Liver (tissue), 9 donors: Measurements from ENCODE around the gene PROB1. TPM values are rescaled to one million over a fixed set of nuclear protein-coding genes. Genes with fewer than 3 reads are reported as not detected.

Experiments used
- DNase-seq: peaks from one replicate; pipeline ENCODE4 v3.0.0-alpha.2; 2017; ENCODE audit warnings: low spot score
- H3K27ac ChIP-seq, 2 donors: one replicate each; pipeline ENCODE4 v1.7.0; 2013; ENCODE audit warnings: inconsistent platforms in 2 of 2, low read length in 2 of 2, control low read depth in 1 of 2, low read depth in 1 of 2, mild to moderate bottlenecking in 1 of 2
- H3K27me3 ChIP-seq, 4 donors: one replicate each; pipeline versions ENCODE4 v1.6.1 to v1.7.0; 2013; ENCODE audit warnings: low read length in 3 of 4, inconsistent platforms in 1 of 4, mild to moderate bottlenecking in 1 of 4, moderate library complexity in 1 of 4; ENCODE audit not compliant: control insufficient read depth in 4 of 4, insufficient read depth in 4 of 4
- H3K36me3 ChIP-seq, 4 donors: one replicate each; pipeline versions ENCODE4 v1.6.1 to v1.7.0; 2013; ENCODE audit warnings: low read length in 3 of 4, mild to moderate bottlenecking in 3 of 4, low read depth in 1 of 4, moderate library complexity in 1 of 4; ENCODE audit not compliant: control insufficient read depth in 4 of 4, insufficient read depth in 3 of 4
- H3K4me1 ChIP-seq, 4 donors: one replicate each; pipeline versions ENCODE4 v1.6.1 to v1.7.0; 2013; ENCODE audit warnings: low read length in 3 of 4, mild to moderate bottlenecking in 3 of 4, moderate library complexity in 1 of 4; ENCODE audit not compliant: control insufficient read depth in 4 of 4, insufficient read depth in 4 of 4
- H3K4me3 ChIP-seq, 3 donors: one replicate each; pipeline versions ENCODE4 v1.6.1 to v1.7.0; 2013; ENCODE audit warnings: low read length in 3 of 3, control low read depth in 1 of 3, low read depth in 1 of 3, mild to moderate bottlenecking in 1 of 3
- H3K9ac ChIP-seq, 2 donors: one replicate each; pipeline ENCODE4 v1.7.0; 2013; ENCODE audit warnings: low read length in 2 of 2, mild to moderate bottlenecking in 2 of 2, moderate library complexity in 2 of 2, control low read depth in 1 of 2, low read depth in 1 of 2
- H3K9me3 ChIP-seq, 4 donors: one replicate each; pipeline versions ENCODE4 v1.6.1 to v1.7.0; 2013; ENCODE audit warnings: low read length in 3 of 4; ENCODE audit not compliant: control insufficient read depth in 4 of 4
- EGR1 ChIP-seq, 2 donors: IDR thresholded peaks; 2 replicates each; pipeline ENCODE4 v1.6.1; 2016 to 2018; ENCODE audit warnings: antibody characterized with exemption in 2 of 2, low read depth in 2 of 2
- FOXA2 ChIP-seq: IDR thresholded peaks from 2 replicates; pipeline ENCODE4 v1.6.1; 2016; ENCODE audit warnings: antibody characterized with exemption
- GABPA ChIP-seq, 2 donors: IDR thresholded peaks in 1 of 2; conservative IDR thresholded peaks in 1 of 2; 2 replicates each; pipeline ENCODE4 v1.6.1; 2016; ENCODE audit warnings: antibody characterized with exemption in 2 of 2, mild to moderate bottlenecking in 1 of 2, moderate library complexity in 1 of 2
- HNF4G ChIP-seq: IDR thresholded peaks from 2 replicates; pipeline ENCODE4 v1.6.1; 2016; ENCODE audit warnings: antibody characterized with exemption
- JUND ChIP-seq, 2 donors: IDR thresholded peaks; 2 replicates each; pipeline ENCODE4 v1.6.1; 2016; ENCODE audit warnings: antibody characterized with exemption in 2 of 2
- NR2F2 ChIP-seq: IDR thresholded peaks from 2 replicates; pipeline ENCODE4 v1.6.1; 2016; ENCODE audit warnings: antibody characterized with exemption
- RAD21 ChIP-seq, 2 donors: IDR thresholded peaks; 2 replicates each; pipeline ENCODE4 v1.6.1; 2016; ENCODE audit warnings: antibody characterized with exemption in 2 of 2, mild to moderate bottlenecking in 2 of 2
- RXRA ChIP-seq, 2 donors: IDR thresholded peaks; 2 replicates each; pipeline ENCODE4 v1.6.1; 2017 to 2018; ENCODE audit warnings: antibody characterized with exemption in 2 of 2, mild to moderate bottlenecking in 1 of 2
- SP1 ChIP-seq: IDR thresholded peaks from 2 replicates; pipeline ENCODE4 v1.6.1; 2018; ENCODE audit warnings: antibody characterized with exemption, mild to moderate bottlenecking
- TAF1 ChIP-seq: conservative IDR thresholded peaks from 2 replicates; pipeline ENCODE4 v1.6.1; 2016; ENCODE audit warnings: antibody characterized with exemption, mild to moderate bottlenecking
- WGBS: extraction: QIAGEN DNeasy Blood & Tissue Kit; methylation state at CpG from one replicate; pipeline ENCODE4 v1.1.7; 2013; 5-methylcytosine and 5-hydroxymethylcytosine counted together
- polyA plus RNA-seq, 2 donors: library from polyadenylated mRNA; stranded (reverse) in 1 of 2; unstranded in 1 of 2; fragments of 200-250 nt in 1 of 2; fragments of >200 nt in 1 of 2; fragmentation: Nextera tagmentation in 1 of 2; extraction: Ambion mirVana in 1 of 2; gene quantifications; one replicate each; pipeline versions ENCODE4 v1.2.1 to v1.2.3, GENCODE V29; 2013 to 2015
- total RNA-seq, 2 donors: library from RNA; depleted of rRNA; stranded (reverse); fragments of >200 nt; gene quantifications; one replicate each; pipeline ENCODE4 v1.2.3, GENCODE V29; 2014
- TF ChIP-seq, protein P1 (sequence below): IDR thresholded peaks from 2 replicates; pipeline ENCODE4 v1.6.1; 2016; ENCODE audit warnings: antibody characterized with exemption
- TF ChIP-seq, protein P2 (sequence below): fragments of 150-350 bp; IDR thresholded peaks from 2 replicates; pipeline ENCODE4 v1.5.1; 2017; ENCODE audit warnings: improper control_type of control experiment, low read depth, low read length; ENCODE audit not compliant: missing input control
- TF ChIP-seq, protein P3 (sequence below): IDR thresholded peaks from 2 replicates; pipeline ENCODE4 v1.6.1; 2016; ENCODE audit warnings: antibody characterized with exemption
- TF ChIP-seq, protein P4 (sequence below): IDR thresholded peaks from 2 replicates; pipeline ENCODE4 v1.6.1; 2016; ENCODE audit warnings: antibody characterized with exemption
- TF ChIP-seq, protein P5 (sequence below): IDR thresholded peaks from 2 replicates; pipeline ENCODE4 v1.6.1; 2016; ENCODE audit warnings: antibody characterized with exemption, mild to moderate bottlenecking
- donor health status: healthy.
- donor health status: healthy.
- donor health status: healthy.
- donor health status: healthy.
- donor health status: healthy.

Gene PROB1
- total and polyA plus RNA-seq, 4 donors: 0.04 to 0.67 (median 0.34) TPM

DNA sequence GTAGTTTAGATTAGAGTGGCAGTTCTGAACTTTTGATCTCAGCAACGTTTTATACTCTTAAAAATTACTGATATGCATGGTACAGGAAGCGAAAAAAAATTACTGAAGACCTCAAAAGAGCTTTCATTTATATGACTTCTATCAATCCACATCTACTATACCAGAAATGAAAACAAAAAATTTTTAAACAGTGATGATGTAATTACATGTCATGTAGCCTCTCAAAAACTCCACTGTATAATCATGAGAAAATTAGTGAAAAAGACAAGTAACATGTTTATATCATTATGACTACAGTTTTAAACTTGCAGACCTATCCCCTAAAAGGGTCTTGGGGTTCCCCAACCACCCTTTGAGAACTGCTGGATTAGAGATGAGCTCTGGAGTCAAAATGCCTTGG lies 35.1 kb upstream of the PROB1 start (continued):
- TF ChIP-seq, protein P1, sequence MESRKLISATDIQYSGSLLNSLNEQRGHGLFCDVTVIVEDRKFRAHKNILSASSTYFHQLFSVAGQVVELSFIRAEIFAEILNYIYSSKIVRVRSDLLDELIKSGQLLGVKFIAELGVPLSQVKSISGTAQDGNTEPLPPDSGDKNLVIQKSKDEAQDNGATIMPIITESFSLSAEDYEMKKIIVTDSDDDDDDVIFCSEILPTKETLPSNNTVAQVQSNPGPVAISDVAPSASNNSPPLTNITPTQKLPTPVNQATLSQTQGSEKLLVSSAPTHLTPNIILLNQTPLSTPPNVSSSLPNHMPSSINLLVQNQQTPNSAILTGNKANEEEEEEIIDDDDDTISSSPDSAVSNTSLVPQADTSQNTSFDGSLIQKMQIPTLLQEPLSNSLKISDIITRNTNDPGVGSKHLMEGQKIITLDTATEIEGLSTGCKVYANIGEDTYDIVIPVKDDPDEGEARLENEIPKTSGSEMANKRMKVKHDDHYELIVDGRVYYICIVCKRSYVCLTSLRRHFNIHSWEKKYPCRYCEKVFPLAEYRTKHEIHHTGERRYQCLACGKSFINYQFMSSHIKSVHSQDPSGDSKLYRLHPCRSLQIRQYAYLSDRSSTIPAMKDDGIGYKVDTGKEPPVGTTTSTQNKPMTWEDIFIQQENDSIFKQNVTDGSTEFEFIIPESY: no peak

DNA sequence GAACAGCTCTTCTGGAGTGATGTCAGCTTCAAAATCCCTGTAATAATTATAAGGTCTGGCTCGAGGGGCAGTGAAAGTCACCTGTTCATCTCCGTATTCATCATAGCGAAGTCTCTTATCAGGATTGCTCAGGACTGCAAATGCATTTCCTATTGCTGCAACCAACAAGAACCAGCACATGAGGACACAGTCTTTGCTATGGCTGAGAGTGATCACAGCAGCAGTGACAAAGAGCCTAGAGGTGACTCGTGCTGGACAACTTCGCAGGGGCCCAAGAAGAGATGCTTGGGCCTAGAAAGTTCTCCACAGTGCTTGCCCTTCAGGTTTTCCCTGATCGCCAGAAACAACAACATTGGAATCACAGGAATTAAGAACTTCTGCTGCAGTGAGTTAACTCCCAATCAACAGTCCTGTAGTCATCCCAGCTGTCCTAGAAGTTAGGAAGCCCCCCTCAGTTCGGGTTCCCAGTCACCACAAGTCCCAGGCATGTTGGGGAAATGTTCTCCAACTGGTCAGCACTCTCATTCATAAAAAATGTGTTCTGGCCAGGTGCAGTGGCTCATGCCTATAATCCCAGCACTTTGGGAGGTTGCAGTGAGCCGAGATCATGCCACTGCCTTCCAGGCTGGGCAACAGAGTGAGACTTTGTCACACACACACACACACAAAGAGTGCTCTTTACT lies 31.4 kb upstream of the PROB1 start:
- 81% methylated on average over 8 of the region's 8 CpGs for WGBS
- TF ChIP-seq, protein P2, sequence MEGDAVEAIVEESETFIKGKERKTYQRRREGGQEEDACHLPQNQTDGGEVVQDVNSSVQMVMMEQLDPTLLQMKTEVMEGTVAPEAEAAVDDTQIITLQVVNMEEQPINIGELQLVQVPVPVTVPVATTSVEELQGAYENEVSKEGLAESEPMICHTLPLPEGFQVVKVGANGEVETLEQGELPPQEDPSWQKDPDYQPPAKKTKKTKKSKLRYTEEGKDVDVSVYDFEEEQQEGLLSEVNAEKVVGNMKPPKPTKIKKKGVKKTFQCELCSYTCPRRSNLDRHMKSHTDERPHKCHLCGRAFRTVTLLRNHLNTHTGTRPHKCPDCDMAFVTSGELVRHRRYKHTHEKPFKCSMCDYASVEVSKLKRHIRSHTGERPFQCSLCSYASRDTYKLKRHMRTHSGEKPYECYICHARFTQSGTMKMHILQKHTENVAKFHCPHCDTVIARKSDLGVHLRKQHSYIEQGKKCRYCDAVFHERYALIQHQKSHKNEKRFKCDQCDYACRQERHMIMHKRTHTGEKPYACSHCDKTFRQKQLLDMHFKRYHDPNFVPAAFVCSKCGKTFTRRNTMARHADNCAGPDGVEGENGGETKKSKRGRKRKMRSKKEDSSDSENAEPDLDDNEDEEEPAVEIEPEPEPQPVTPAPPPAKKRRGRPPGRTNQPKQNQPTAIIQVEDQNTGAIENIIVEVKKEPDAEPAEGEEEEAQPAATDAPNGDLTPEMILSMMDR: no peak
- TF ChIP-seq JUND (IDR thresholded peaks at IDR 0.05): no peak
- TF ChIP-seq, protein P3, sequence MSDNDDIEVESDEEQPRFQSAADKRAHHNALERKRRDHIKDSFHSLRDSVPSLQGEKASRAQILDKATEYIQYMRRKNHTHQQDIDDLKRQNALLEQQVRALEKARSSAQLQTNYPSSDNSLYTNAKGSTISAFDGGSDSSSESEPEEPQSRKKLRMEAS: no peak
- no peak for TF ChIP-seq FOXA2
- no peak for TF ChIP-seq RXRA (IDR thresholded peaks at IDR 0.05)
- no peak for TF ChIP-seq GABPA (IDR thresholded peaks at IDR 0.05 in 1 of 2, conservative IDR thresholded peaks at IDR 0.05 in 1 of 2)
- TF ChIP-seq, protein P4, sequence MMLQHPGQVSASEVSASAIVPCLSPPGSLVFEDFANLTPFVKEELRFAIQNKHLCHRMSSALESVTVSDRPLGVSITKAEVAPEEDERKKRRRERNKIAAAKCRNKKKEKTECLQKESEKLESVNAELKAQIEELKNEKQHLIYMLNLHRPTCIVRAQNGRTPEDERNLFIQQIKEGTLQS: no peak
- no peak for TF ChIP-seq SP1
- TF ChIP-seq RAD21 (IDR thresholded peaks at IDR 0.05): no peak
- TF ChIP-seq HNF4G: no peak
- no peak for TF ChIP-seq NR2F2
- TF ChIP-seq, protein P1: no peak
- TF ChIP-seq, protein P5, sequence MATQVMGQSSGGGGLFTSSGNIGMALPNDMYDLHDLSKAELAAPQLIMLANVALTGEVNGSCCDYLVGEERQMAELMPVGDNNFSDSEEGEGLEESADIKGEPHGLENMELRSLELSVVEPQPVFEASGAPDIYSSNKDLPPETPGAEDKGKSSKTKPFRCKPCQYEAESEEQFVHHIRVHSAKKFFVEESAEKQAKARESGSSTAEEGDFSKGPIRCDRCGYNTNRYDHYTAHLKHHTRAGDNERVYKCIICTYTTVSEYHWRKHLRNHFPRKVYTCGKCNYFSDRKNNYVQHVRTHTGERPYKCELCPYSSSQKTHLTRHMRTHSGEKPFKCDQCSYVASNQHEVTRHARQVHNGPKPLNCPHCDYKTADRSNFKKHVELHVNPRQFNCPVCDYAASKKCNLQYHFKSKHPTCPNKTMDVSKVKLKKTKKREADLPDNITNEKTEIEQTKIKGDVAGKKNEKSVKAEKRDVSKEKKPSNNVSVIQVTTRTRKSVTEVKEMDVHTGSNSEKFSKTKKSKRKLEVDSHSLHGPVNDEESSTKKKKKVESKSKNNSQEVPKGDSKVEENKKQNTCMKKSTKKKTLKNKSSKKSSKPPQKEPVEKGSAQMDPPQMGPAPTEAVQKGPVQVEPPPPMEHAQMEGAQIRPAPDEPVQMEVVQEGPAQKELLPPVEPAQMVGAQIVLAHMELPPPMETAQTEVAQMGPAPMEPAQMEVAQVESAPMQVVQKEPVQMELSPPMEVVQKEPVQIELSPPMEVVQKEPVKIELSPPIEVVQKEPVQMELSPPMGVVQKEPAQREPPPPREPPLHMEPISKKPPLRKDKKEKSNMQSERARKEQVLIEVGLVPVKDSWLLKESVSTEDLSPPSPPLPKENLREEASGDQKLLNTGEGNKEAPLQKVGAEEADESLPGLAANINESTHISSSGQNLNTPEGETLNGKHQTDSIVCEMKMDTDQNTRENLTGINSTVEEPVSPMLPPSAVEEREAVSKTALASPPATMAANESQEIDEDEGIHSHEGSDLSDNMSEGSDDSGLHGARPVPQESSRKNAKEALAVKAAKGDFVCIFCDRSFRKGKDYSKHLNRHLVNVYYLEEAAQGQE: no peak
- no peak for TF ChIP-seq EGR1 (IDR thresholded peaks at IDR 0.05; ENCODE audit: low read depth in 2 of 2)
- TF ChIP-seq TAF1: no peak
- DNase-seq: no peak
- Histone ChIP-seq H3K27ac (no peak overlapping the region), H3K4me1 (no peaks in the 10 kb centered on the region), H3K9me3 (no peaks in the 10 kb centered on the region), H3K27me3 (no peaks in the 10 kb centered on the region), H3K9ac (no peak overlapping the region), H3K36me3 (no peaks in the 10 kb centered on the region), H3K4me3 (no peak overlapping the region)
